Fibroblast of skin of left quadriceps (primary cell): ENCODE data around the gene PALD1.
"Not testable (repeated sequence)": the region's sequence is repeated elsewhere in the genome, so short reads cannot be mapped to it uniquely, and the experiment has no call there.

ENCODE experiments used
- DNase-seq, 2 experiments: peaks; one replicate each; pipeline ENCODE4 v3.0.0-alpha.2; 2013; ENCODE audit warnings: low read depth in 2 of 2

PALD1 gene

GRCh38 chr10:70604106-70604505, 125.5 kb downstream of the PALD1 start:
- DNase-seq: no peak

- no peak for DNase-seq
Observed at GRCh38 chr10:70605161-70605560, 126.6 kb downstream of the PALD1 start.

- DNase-seq: no peak
Observed at GRCh38 chr10:70607936-70608335, 129.4 kb downstream of the PALD1 start.

- DNase-seq: no peak
Observed at GRCh38 chr10:70613941-70614340, 135.4 kb downstream of the PALD1 start.

GRCh38 chr10:70614364-70614763, 135.8 kb downstream of the PALD1 start:
- DNase-seq: not testable (repeated sequence)

- no peak for DNase-seq
Observed at GRCh38 chr10:70615211-70615610, 136.6 kb downstream of the PALD1 start.

GRCh38 chr10:70615784-70616522, 137.4 kb downstream of the PALD1 start:
- no peak for DNase-seq

GRCh38 chr10:70616761-70617160, 138.2 kb downstream of the PALD1 start:
- DNase-seq: no peak
